ENCODE measurements around the gene MTFMT. TPM values are rescaled to one million over a fixed set of nuclear protein-coding genes. Genes with fewer than 3 reads are reported as not detected.

MTFMT gene
- total and polyA plus RNA-seq, 2 of the 13 experiments (the other 11 are each of a cell fraction or from before 2014, with no cell fraction given) = 9.9 to 23.2 TPM

- TF ChIP-seq ZC3H4 (CRISPR knock-in tag; IDR thresholded peaks at IDR 0.05; ENCODE audit: borderline replicate concordance) (no peak), GPBP1L1 (CRISPR knock-in tag; IDR thresholded peaks at IDR 0.05) (no peak), ZFX (CRISPR knock-in tag; IDR thresholded peaks at IDR 0.05; ENCODE audit: low read depth) (no peak), GATAD2A (CRISPR knock-in tag; IDR thresholded peaks at IDR 0.05) (no peak), CAMTA2 (CRISPR knock-in tag; IDR thresholded peaks at IDR 0.05; ENCODE audit: borderline replicate concordance) (no peak), ZNF253 (CRISPR knock-in tag; IDR thresholded peaks at IDR 0.05; ENCODE audit: borderline replicate concordance) (no peak), ZNF549 (CRISPR knock-in tag; IDR thresholded peaks at IDR 0.05) (no peak), ZNF775 (CRISPR knock-in tag; IDR thresholded peaks at IDR 0.05; ENCODE audit: borderline replicate concordance) (no peak), GZF1 (CRISPR knock-in tag; IDR thresholded peaks at IDR 0.05) (no peak)
Observed at GRCh38 chr15:64982472-64982871, 47.0 kb downstream of the MTFMT start (continued).

- H4K20me1 ChIP-seq (ENCODE audit: insufficient read depth, low read length) = no peaks in the 10 kb centered on the region
- no peak overlapping the region for H3K9ac ChIP-seq (ENCODE audit: insufficient read depth, low read depth, low read length)
- H3K9me3 ChIP-seq (ENCODE audit: low read length) = no peaks in the 10 kb centered on the region
- WGBS (ENCODE audit: low lambda C conversion rate) = 61% methylated on average over 6 of the region's 6 CpGs
- in situ Hi-C loops (cut with HindIII; ENCODE audit: extremely low pct_ligation_motif_present, low pct_unique_long_range_greater_than_20kb) = no loop called here
- ATAC-seq (peak; percentile 96), DNase-seq (ENCODE audit: low spot score) (peak; percentile 51), FAIRE-seq (peak; percentile 34)
- ChIA-PET CTCF (ENCODE audit: low intra/inter-chr PET ratio, low total read pairs) (no interaction called here), POLR2A (no interaction called here)
- peaks cover 53% of the 10 kb centered on the region for H3K4me1 ChIP-seq (ENCODE audit: insufficient read depth, low read length)
- no peak overlapping the region for H3K4me3 ChIP-seq (replicated peaks in 1 of 3; ENCODE audit: insufficient read depth in 1 of 3, low read depth in 2 of 3, low read length in 3 of 3)
- H3K27me3 ChIP-seq (ENCODE audit: control insufficient read depth in 1 of 2, insufficient read depth in 2 of 2, low read length in 2 of 2) = no peaks in the 10 kb centered on the region
- peak overlapping the region; percentile 61 for H3K27ac ChIP-seq (ENCODE audit: extremely low read length, insufficient read depth, low read length)
- BruUV-seq (replicated peaks) = no TSS peak
- H3K79me2 ChIP-seq (ENCODE audit: insufficient read depth, low read length) = peaks cover 4% of the 10 kb centered on the region
- H2AFZ ChIP-seq (ENCODE audit: low read length) = no peak overlapping the region
- H3K36me3 ChIP-seq (replicated peaks in 1 of 2; ENCODE audit: control insufficient read depth in 1 of 2, insufficient read depth in 2 of 2, low read length in 2 of 2) = peaks cover 0 to 24% of the 10 kb centered on the region in 2 experiments; a peak in 2 of 5 replicates
- intact Hi-C loops (cut with micrococcal nuclease; ENCODE audit: unreplicated experiment) = no loop called here
- peak overlapping the region; percentile 51; the same call in 1 of the 2 replicates for H3K4me2 ChIP-seq (ENCODE audit: low read depth, low read length)
- no peak for TF ChIP-seq PRDM10 (CRISPR knock-in tag; IDR thresholded peaks at IDR 0.05; ENCODE audit: low read depth)
- no peak for TF ChIP-seq RCOR2 (CRISPR knock-in tag; IDR thresholded peaks at IDR 0.05)
- peak; percentile 33; the same call in 1 of the 2 replicates for TF ChIP-seq DPF2 (CRISPR knock-in tag; IDR thresholded peaks at IDR 0.05; ENCODE audit: borderline replicate concordance, low read depth)
- no peak for TF ChIP-seq ZNF280D (CRISPR knock-in tag; IDR thresholded peaks at IDR 0.05)
- TF ChIP-seq ZNF563 (CRISPR knock-in tag; IDR thresholded peaks at IDR 0.05) = no peak
Observed at GRCh38 chr15:64981812-64982431, 47.5 kb downstream of the MTFMT start.
